ENCODE measurements around the gene CAGE1. TPM values are rescaled to one million over a fixed set of nuclear protein-coding genes. Genes with fewer than 3 reads are reported as not detected.
A peak's percentile ranks its signal among the peaks of the same experiment; 100 is the strongest.

Gene CAGE1
- total RNA-seq, 4 donors from 2014 or later, result not detected

- TF ChIP-seq EP300 (IDR thresholded peaks at IDR 0.05), result no peak
- TF ChIP-seq, protein P1, sequence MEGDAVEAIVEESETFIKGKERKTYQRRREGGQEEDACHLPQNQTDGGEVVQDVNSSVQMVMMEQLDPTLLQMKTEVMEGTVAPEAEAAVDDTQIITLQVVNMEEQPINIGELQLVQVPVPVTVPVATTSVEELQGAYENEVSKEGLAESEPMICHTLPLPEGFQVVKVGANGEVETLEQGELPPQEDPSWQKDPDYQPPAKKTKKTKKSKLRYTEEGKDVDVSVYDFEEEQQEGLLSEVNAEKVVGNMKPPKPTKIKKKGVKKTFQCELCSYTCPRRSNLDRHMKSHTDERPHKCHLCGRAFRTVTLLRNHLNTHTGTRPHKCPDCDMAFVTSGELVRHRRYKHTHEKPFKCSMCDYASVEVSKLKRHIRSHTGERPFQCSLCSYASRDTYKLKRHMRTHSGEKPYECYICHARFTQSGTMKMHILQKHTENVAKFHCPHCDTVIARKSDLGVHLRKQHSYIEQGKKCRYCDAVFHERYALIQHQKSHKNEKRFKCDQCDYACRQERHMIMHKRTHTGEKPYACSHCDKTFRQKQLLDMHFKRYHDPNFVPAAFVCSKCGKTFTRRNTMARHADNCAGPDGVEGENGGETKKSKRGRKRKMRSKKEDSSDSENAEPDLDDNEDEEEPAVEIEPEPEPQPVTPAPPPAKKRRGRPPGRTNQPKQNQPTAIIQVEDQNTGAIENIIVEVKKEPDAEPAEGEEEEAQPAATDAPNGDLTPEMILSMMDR (IDR thresholded peaks at IDR 0.05), result no peak
- TF ChIP-seq POLR2A (IDR thresholded peaks at IDR 0.05), result no peak
- no peak for DNase-seq (ENCODE audit: low spot score in 2 of 2)
- WGBS, 2 donors, result 94 to 100% methylated on average over 2 to 39 of the region's 39 CpGs
- no peaks in the 10 kb centered on the region for H3K36me3 ChIP-seq
- peaks cover 0 to 5% (median 0%) of the 10 kb centered on the region in 4 donors for H3K9me3 ChIP-seq
- H3K4me1 ChIP-seq, result no peaks in the 10 kb centered on the region
- H3K27me3 ChIP-seq, result no peaks in the 10 kb centered on the region
- H3K4me3 ChIP-seq, result no peak overlapping the region
- no peak overlapping the region for H3K27ac ChIP-seq
These were observed 36.3 kb upstream of the CAGE1 start for GRCh38 chr6:7425808-7426190.

DNA sequence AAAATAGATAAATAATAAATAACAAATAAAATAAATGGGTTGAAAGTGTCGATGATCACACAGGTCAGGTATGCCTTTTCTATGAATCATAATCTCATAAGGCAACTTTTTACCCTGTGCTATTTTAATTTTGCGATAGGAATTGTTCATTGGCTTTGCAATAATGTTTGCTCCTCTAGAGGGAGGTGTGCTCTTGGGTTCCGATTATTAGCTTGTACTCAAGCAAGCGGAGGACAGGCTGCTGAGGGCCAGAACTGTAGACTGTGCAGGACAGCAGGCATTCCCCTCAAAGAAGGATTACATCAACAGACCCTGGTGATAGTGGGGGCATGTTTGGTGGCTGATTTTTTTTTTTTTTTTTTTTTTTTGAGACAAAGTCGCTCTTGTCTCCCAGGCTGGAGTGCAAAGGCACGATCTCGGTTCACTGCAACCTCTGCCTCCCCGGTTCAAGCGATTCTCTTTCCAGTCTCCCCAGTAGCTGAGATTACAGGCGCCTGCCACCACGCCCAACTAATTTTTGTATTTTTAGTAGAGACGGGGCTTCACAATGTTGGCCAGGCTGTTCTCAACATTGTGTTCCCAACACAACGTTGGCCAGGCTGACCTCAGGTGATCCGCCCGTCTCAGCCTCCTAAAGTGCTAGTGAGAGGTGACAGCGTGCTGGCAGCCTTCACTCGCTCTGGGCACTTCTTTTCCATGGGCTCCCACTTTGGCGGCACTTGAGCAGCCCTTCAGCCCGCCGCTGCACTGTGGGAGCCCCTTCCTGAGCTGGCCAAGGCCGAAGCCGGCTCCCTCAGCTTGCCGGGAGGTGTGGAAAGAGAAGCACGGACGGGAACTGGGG is 35.6 kb upstream of the CAGE1 start:
- Histone ChIP-seq H3K9me3 (peaks cover 0 to 5% (median 0%) of the 10 kb centered on the region in 4 donors), H3K36me3 (peaks cover 0 to 4% (median 0%) of the 10 kb centered on the region in 3 donors), H3K4me3 (no peak overlapping the region), H3K4me1 (no peaks in the 10 kb centered on the region), H3K27ac (no peak overlapping the region), H3K27me3 (no peaks in the 10 kb centered on the region)
- no peak for DNase-seq (ENCODE audit: low spot score in 2 of 2)
- TF ChIP-seq EP300 (IDR thresholded peaks at IDR 0.05) (no peak), POLR2A (IDR thresholded peaks at IDR 0.05) (no peak)
- TF ChIP-seq, protein P1 (IDR thresholded peaks at IDR 0.05), result peak in 4 of 5 experiments; percentile 12 to 26 (median 19)
- 74 to 79% methylated on average over 23 to 25 of the region's 25 CpGs for WGBS, 2 donors

GRCh38 chr6:7424058-7424457 is 34.5 kb upstream of the CAGE1 start:
- DNase-seq (ENCODE audit: low spot score in 2 of 2), result no peak
- Histone ChIP-seq H3K36me3 (peaks cover 0 to 15% (median 0%) of the 10 kb centered on the region in 3 donors), H3K4me1 (no peaks in the 10 kb centered on the region), H3K4me3 (no peak overlapping the region), H3K27me3 (no peaks in the 10 kb centered on the region), H3K9me3 (peaks cover 0 to 5% (median 0%) of the 10 kb centered on the region in 4 donors), H3K27ac (no peak overlapping the region)
- TF ChIP-seq EP300 (IDR thresholded peaks at IDR 0.05) (no peak), POLR2A (IDR thresholded peaks at IDR 0.05) (no peak)
- TF ChIP-seq, protein P1 (IDR thresholded peaks at IDR 0.05), result no peak
- 84 to 92% methylated on average over 5 of the region's 5 CpGs for WGBS, 2 donors

- peaks cover 0 to 5% (median 0%) of the 10 kb centered on the region in 4 donors for H3K9me3 ChIP-seq
- peaks cover 0 to 44% (median 0%) of the 10 kb centered on the region in 3 donors for H3K36me3 ChIP-seq
- H3K4me3 ChIP-seq, result no peak overlapping the region
- no peaks in the 10 kb centered on the region for H3K27me3 ChIP-seq
- H3K27ac ChIP-seq, result no peak overlapping the region
- no peaks in the 10 kb centered on the region for H3K4me1 ChIP-seq
- DNase-seq (ENCODE audit: low spot score in 2 of 2), result no peak
- WGBS, 2 donors, result 96 to 99% methylated on average over 3 of the region's 3 CpGs
- TF ChIP-seq EP300 (IDR thresholded peaks at IDR 0.05) (no peak), POLR2A (IDR thresholded peaks at IDR 0.05) (no peak)
- TF ChIP-seq, protein P1 (IDR thresholded peaks at IDR 0.05), result no peak
These were observed 31.5 kb upstream of the CAGE1 start for GRCh38 chr6:7421066-7421465.

DNA sequence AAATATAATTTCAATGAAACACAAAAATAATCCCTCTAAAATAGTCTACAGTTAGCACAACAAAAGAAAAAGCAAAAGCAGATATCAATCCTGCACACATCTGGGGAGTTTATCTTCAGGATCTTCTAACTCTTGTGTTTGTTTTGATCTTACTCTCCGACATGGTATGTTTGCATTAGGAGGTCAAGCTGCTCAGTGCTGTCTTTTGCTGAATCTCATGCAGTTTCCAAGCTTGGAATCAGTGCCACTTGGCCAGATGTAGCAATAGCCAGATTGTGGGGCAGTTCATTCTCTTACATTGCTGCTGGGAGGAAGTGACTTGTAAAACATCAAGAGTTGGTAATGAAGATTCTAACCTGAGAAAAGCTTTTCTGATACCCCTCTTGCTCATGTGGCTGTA is 29.5 kb upstream of the CAGE1 start:
- no peak overlapping the region for H3K4me3 ChIP-seq
- H3K27me3 ChIP-seq, result no peaks in the 10 kb centered on the region
- no peaks in the 10 kb centered on the region for H3K4me1 ChIP-seq
- H3K9me3 ChIP-seq, result no peaks in the 10 kb centered on the region
- H3K36me3 ChIP-seq, result peaks cover 0 to 64% (median 6%) of the 10 kb centered on the region in 3 donors
- DNase-seq (ENCODE audit: low spot score in 2 of 2), result no peak
- no peak overlapping the region for H3K27ac ChIP-seq
- WGBS, 2 donors, result 69 to 85% methylated on average over 1 of the region's 1 CpG
- TF ChIP-seq, protein P1 (IDR thresholded peaks at IDR 0.05), result no peak
- TF ChIP-seq POLR2A (IDR thresholded peaks at IDR 0.05) (no peak), EP300 (IDR thresholded peaks at IDR 0.05) (no peak)

Data from tibial nerve (tissue), 4 donors.